Adrenal gland (tissue), 5 donors: ENCODE measurements around the gene MCMBP.

Experiments used
- CTCF ChIP-seq, 6 experiments: fragments of 450-650 bp in 4 of 6; fragments of 200-600 bp in 2 of 6; sonication (generic) in 1 of 6; IDR thresholded peaks; 1 replicate in 5 of 6; 2 replicates in 1 of 6; pipeline versions ENCODE4 v1.5.1 to v1.8.0; 2016 to 2021; ENCODE audit warnings: antibody characterized with exemption in 6 of 6, mild to moderate bottlenecking in 2 of 6, moderate library complexity in 1 of 6
- POLR2A ChIP-seq, 2 donors: fragments of 450-650 bp; IDR thresholded peaks; one replicate each; pipeline ENCODE4 v1.6.1; 2017; ENCODE audit warnings: antibody characterized with exemption in 2 of 2, mild to moderate bottlenecking in 2 of 2, moderate library complexity in 1 of 2
- donor health status: DM: no; HTN: no; CAD: no.

DNA sequence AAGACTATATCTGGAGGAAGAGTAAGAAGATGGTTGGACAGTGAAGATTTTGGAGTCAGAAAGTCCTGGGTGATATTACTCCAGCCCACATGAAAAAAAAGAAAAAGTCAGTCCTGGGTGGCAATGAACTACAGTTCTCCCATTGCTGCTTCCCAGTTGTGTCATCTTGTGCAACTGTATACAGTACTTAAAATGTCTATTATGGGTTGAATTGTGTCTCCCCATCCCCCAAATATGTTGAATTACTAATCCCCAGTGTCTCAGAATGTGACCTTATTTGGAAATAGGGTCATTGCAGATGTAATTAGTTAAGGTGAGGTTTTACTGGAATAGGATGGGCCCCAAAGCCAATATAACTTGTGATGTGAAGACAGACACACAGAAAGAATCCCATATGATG lies 35.5 kb upstream of the MCMBP start:
- TF ChIP-seq CTCF (IDR thresholded peaks at IDR 0.05) = no peak
- no peak for TF ChIP-seq POLR2A (IDR thresholded peaks at IDR 0.05)
